Heart right ventricle (tissue), 16 donors: ENCODE data around the gene ALCAM. TPM values are rescaled to one million over a fixed set of nuclear protein-coding genes. Genes with fewer than 3 reads are reported as not detected.

ENCODE experiments used
- ATAC-seq, 8 donors: fragments of 200-7000 bp; cut with Tn5 transposase; one replicate each; pipeline ENCODE4 v1.9.1; 2020; ENCODE audit warnings: mild to moderate bottlenecking in 8 of 8, moderate library complexity in 8 of 8, moderate number of reproducible peaks in 1 of 8
- DNase-seq, 2 donors: peaks; one replicate each; pipeline ENCODE4 v3.0.0-alpha.2; 2020
- H3K27ac ChIP-seq, 10 donors: fragments of 200-600 bp; sonication (generic) in 2 of 10; one replicate each; pipeline versions ENCODE4 v1.5.0 to v1.8.0; 2020 to 2022; ENCODE audit warnings: mild to moderate bottlenecking in 3 of 10
- H3K27me3 ChIP-seq, 7 donors: fragments of 200-600 bp; one replicate each; pipeline ENCODE4 v1.8.0; 2021 to 2022; ENCODE audit warnings: mild to moderate bottlenecking in 2 of 7
- H3K36me3 ChIP-seq, 9 donors: fragments of 200-600 bp; sonication (generic) in 1 of 9; one replicate each; pipeline versions ENCODE4 v1.5.0 to v1.8.0; 2020 to 2022; ENCODE audit warnings: mild to moderate bottlenecking in 2 of 9
- H3K4me1 ChIP-seq, 9 donors: fragments of 200-600 bp; sonication (generic) in 1 of 9; one replicate each; pipeline versions ENCODE4 v1.5.0 to v1.8.0; 2020 to 2022; ENCODE audit warnings: mild to moderate bottlenecking in 4 of 9
- H3K4me3 ChIP-seq, 10 donors: fragments of 200-600 bp; sonication (generic) in 2 of 10; one replicate each; pipeline versions ENCODE4 v1.5.0 to v1.8.0; 2020 to 2022; ENCODE audit warnings: mild to moderate bottlenecking in 7 of 10, moderate library complexity in 2 of 10
- H3K9me3 ChIP-seq, 11 donors: fragments of 200-600 bp in 10 of 11; sonication (generic) in 2 of 11; one replicate each; pipeline versions ENCODE4 v1.5.0 to v1.8.0; 2013 to 2022; ENCODE audit warnings: mild to moderate bottlenecking in 2 of 11, control low read depth in 1 of 11, moderate library complexity in 1 of 11
- CTCF ChIP-seq, 9 donors: fragments of 200-600 bp; sonication (generic) in 2 of 9; IDR thresholded peaks; one replicate each; pipeline versions ENCODE4 v1.5.0 to v1.8.0; 2021 to 2022; ENCODE audit warnings: antibody characterized with exemption in 9 of 9, mild to moderate bottlenecking in 5 of 9, moderate library complexity in 1 of 9
- WGBS, 2 donors: extraction: QIAGEN DNeasy Blood & Tissue Kit; methylation state at CpG; one replicate each; pipeline ENCODE4 v1.1.7; 2013; ENCODE audit warnings: inconsistent platforms in 1 of 2; 5-methylcytosine and 5-hydroxymethylcytosine counted together
- intact Hi-C, 10 donors: fragments of 100-400 bp; cut with DNase I; formaldehyde crosslinking; loops; one replicate each; pipeline versions ENCODE4 v1.11.1 to v1.14.2; 2022
- polyA plus RNA-seq, 2 donors: library from polyadenylated mRNA; stranded (reverse); fragments of 200-250 nt; gene quantifications; one replicate each; pipeline ENCODE4 v1.2.3, GENCODE V29; 2013
- total RNA-seq, 10 donors: library from RNA; stranded (reverse); fragmentation: NEBNext Ultra II Directional in 3 of 10; extraction: Animal tissue kit (Norgen Biotek cat#: 25700) in 3 of 10; gene quantifications; one replicate each; pipeline versions ENCODE4 v1.2.1 to v1.2.4, GENCODE V29; 2021 to 2023
- donor health status: Arrhythmogenic right ventricular cardiomyopathy.
- donor health status: ischemic (EF 13 %, LVEDD 7.1; RV severe dilation, severe dysfunction).
- donor health status: healthy with polysubstance abuse.
- donor health status: DM: no; HTN: yes; CAD: no.
- donor health status: DM: no; HTN: no; CAD: no.
- donor health status: ischemic (EF 25% LVEDD 6.9; RV normal size, moderate dysfunction).
- donor health status: ischemic (EF 25% LVEDD 5.7; RV mildly dilated, moderate dysfunction).
- donor health status: healthy.
- donor health status: DM: yes; HTN: yes; CAD: no.
- donor health status: Ischemic cardiomyopathy.
- donor health status: ischemic (EF 35%, LVEDD 5.7; RV mildly dilated, moderate dysfunction).
- donor health status: nonischemic (EF 11% LVEDD 7.7; RV severe dilation, severe dysfunction).
- donor health status: DM: yes; HTN: yes; CAD: no.
- donor health status: PGD.
- donor health status: ischemic (EF 29% LVEDD 5.4; RV normal size, mild dysfunction).
- donor health status: nonischemic (EF 23%, LVEDD 6.1; RV moderate dilation, normal function).

ALCAM gene
- total and polyA plus RNA-seq, 12 donors = 1.3 to 23.9 (median 3.6) TPM

GRCh38 chr3:105618556-105618955 is 251.8 kb downstream of the ALCAM start:
- DNase-seq = no peak
- no peak for TF ChIP-seq CTCF (IDR thresholded peaks at IDR 0.05)
- Histone ChIP-seq H3K9me3 (no peaks in the 10 kb centered on the region), H3K4me3 (no peak overlapping the region), H3K27me3 (no peaks in the 10 kb centered on the region), H3K4me1 (peaks cover 0 to 1% (median 0%) of the 10 kb centered on the region in 9 donors), H3K36me3 (no peaks in the 10 kb centered on the region), H3K27ac (no peak overlapping the region)
- intact Hi-C loops = no loop called here
- 77 to 82% methylated on average over 5 of the region's 5 CpGs for WGBS, 2 donors
- ATAC-seq = no peak

- Histone ChIP-seq H3K27me3 (no peaks in the 10 kb centered on the region), H3K27ac (no peak overlapping the region), H3K4me1 (no peaks in the 10 kb centered on the region), H3K9me3 (no peaks in the 10 kb centered on the region), H3K4me3 (no peak overlapping the region), H3K36me3 (no peaks in the 10 kb centered on the region)
- no peak for TF ChIP-seq CTCF (IDR thresholded peaks at IDR 0.05)
- ATAC-seq (no peak), DNase-seq (no peak)
- intact Hi-C loops = no loop called here
- WGBS, 2 donors = 94% methylated on average over 2 of the region's 2 CpGs
Measured at GRCh38 chr3:105619651-105620050, 252.9 kb downstream of the ALCAM start.

- H3K4me3 ChIP-seq = no peak overlapping the region
Measured at GRCh38 chr3:105620236-105620635, 253.5 kb downstream of the ALCAM start.

GRCh38 chr3:105622169-105622568 is 255.5 kb downstream of the ALCAM start:
- intact Hi-C loops = no loop called here
- H3K9me3 ChIP-seq = no peaks in the 10 kb centered on the region
- no peak overlapping the region for H3K4me3 ChIP-seq
- ATAC-seq (no peak), DNase-seq (no peak)
- no peak overlapping the region for H3K27ac ChIP-seq
- no peak for TF ChIP-seq CTCF (IDR thresholded peaks at IDR 0.05)
- no peaks in the 10 kb centered on the region for H3K4me1 ChIP-seq
- H3K36me3 ChIP-seq = no peaks in the 10 kb centered on the region
- H3K27me3 ChIP-seq = no peaks in the 10 kb centered on the region

More at GRCh38 chr3:105620236-105620635, 253.5 kb downstream of the ALCAM start:
- Histone ChIP-seq H3K9me3 (no peaks in the 10 kb centered on the region), H3K27me3 (no peaks in the 10 kb centered on the region), H3K4me1 (no peaks in the 10 kb centered on the region), H3K27ac (no peak overlapping the region), H3K36me3 (no peaks in the 10 kb centered on the region)
- DNase-seq = no peak
- 91 to 93% methylated on average over 2 of the region's 2 CpGs for WGBS, 2 donors
- intact Hi-C loops = no loop called here
- ATAC-seq = no peak
- no peak for TF ChIP-seq CTCF (IDR thresholded peaks at IDR 0.05)
